GM18951 (cell line): ENCODE data around the gene SPINK8.

ENCODE experiments used
- POLR2A ChIP-seq: IDR thresholded peaks from 4 replicates; pipeline ENCODE4 v1.6.1; 2011; ENCODE audit warnings: mild to moderate bottlenecking; ENCODE audit not compliant: insufficient read length, insufficient read depth; ENCODE audit errors: extremely low read depth
- in situ Hi-C: fragments of 300-500 bp; cut with MboI; formaldehyde crosslinking; loops from one replicate; pipeline ENCODE4 v1.12.0; 2022; ENCODE audit warnings: low sequenced_read_pairs, mixed read lengths, inconsistent platforms; ENCODE audit not compliant: unreplicated experiment

The SPINK8 gene

DNA sequence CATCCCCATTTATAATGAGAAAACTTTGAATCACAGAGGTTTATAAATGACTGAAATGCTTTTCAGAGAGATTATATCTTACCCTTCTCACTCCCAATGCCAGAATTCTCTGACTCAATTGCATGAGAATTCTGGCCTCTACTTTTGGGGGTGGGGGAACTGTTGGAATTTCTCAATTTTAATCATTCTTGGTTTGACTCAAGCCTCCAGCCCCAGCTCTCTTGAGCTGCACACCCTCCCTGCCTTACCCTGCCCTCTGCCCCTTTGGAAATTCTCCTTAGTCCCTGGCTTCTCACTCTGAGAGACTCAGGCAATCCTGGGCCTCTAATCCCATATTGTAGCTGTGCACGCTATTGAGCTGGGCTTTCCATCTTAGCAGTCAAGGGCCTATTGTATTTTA, 48.3 kb downstream of the SPINK8 start:
- in situ Hi-C loops = no loop called here
- TF ChIP-seq POLR2A = no peak

DNA sequence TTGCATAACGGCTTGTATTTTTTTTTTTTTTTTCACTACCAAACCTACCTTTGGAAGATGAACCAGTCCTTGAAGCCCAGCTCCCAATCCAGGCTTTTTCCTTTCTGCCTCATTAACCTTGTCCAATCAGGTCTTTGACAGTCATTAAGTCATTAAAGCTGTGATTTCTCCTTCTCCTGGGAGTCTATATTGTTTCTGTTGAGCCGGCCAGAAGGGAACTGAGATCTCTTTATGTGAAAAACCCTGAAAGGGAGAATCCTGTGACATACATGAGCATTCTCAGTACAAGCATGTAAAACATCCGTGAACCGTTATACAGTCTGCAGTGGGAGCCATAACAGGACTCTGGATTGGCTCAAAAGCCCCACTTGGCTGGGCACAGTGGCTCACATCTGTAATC, 52.6 kb downstream of the SPINK8 start:
- no peak for TF ChIP-seq POLR2A
- in situ Hi-C loops = no loop called here

- in situ Hi-C loops = loop anchor here (10.0 kb wide), 1 partner anchor 156 kb away; the partner anchor contains the start of gene PLXNB1
- no peak for TF ChIP-seq POLR2A
Observed at GRCh38 chr3:48278884-48279559, 54.4 kb downstream of the SPINK8 start.

DNA sequence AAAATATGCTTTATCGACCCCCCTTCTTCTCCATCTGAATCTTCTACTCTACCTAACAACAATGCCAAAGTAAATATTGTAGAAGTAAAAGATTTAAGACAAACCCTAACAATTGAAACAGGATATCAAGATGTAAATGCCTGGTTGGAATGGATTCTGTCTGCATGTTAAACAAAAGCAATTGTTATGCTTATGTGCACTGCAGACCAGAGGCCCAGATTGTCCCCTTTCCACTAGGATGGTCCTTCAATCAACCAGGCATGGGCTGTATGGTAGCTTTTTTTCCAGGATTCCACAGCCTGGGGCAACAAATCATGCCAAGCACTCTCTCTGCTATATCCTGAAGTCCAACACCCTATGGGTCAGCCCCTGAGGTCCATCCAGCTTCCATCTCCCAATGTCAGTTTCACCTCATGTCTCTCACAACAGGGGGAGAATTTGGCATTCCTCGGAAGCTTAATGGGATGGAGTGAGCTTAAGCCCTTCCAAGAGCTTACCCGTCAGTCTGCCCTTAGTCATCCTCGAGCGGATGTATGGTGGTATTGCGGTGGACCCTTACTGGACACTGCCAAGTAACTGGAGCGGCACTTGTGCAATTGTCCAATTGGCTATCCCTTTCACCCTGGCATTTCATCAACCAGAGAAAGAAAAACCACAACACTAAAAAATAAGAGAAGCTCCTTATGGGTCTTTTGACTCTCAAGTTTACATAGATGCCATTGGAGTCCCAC, 56.4 kb downstream of the SPINK8 start:
- TF ChIP-seq POLR2A = no peak
- in situ Hi-C loops = loop anchor here (10.0 kb wide), 1 partner anchor 158 kb away; the partner anchor contains the start of gene PLXNB1

GRCh38 chr3:48275287-48276027, 58.0 kb downstream of the SPINK8 start:
- in situ Hi-C loops = loop anchor here (10.0 kb wide), 1 partner anchor 159 kb away; the partner anchor contains the start of gene PLXNB1
- TF ChIP-seq POLR2A = no peak

DNA sequence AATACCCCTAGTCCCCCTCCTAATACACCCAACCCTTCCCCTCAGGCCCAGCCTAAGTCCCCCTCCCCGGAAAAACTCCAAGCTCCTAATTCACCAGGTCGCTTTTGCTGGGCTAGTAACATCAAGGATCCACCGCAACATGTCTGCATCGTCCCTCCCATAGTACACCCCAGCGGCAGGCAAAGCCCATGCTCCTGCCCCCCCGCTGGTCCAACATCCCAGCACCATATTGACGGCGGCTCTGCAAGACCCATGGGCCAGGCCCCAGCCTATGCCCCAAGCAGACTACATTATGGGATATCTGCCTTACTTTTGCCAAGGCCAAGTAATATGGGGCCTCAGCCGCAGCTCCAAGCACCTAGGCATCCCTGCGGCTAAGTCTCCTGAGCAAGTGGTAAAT, 59.0 kb downstream of the SPINK8 start:
- no peak for TF ChIP-seq POLR2A
- in situ Hi-C loops = loop anchor here (10.0 kb wide), 1 partner anchor 160 kb away; the partner anchor contains the start of gene PLXNB1

- in situ Hi-C loops = loop anchor here (10.0 kb wide), 1 partner anchor 161 kb away; the partner anchor contains the start of gene PLXNB1
- no peak for TF ChIP-seq POLR2A
Observed at GRCh38 chr3:48273594-48274211, 59.8 kb downstream of the SPINK8 start.

GRCh38 chr3:48271763-48272498, 61.5 kb downstream of the SPINK8 start:
- in situ Hi-C loops = loop anchor here (10.0 kb wide), 1 partner anchor 163 kb away; the partner anchor contains the start of gene PLXNB1
- no peak for TF ChIP-seq POLR2A

- in situ Hi-C loops = loop anchor here (10.0 kb wide), 1 partner anchor 164 kb away; the partner anchor contains the start of gene PLXNB1
Observed at GRCh38 chr3:48271223-48271622, 62.2 kb downstream of the SPINK8 start.

DNA sequence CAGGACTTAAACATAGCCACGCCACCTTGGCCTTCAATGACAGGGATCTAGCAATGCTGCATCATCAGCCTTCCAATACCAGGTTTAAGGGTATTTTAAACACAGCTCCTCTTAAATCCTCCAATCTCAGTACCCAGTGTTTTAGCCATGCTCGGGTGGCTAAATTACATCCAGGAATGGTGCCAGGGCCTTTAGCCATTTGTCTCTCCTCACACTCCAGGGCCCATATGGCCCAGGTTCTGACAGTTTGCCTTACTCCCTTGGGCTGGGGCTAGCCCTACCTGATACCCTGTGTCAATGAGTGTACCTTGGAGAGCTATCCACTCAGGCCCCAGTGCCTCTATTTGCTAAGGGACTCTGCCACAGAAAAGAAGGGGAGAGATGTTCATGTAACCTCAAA, 63.2 kb downstream of the SPINK8 start:
- in situ Hi-C loops = loop anchor here (10.0 kb wide), 1 partner anchor 164 kb away; the partner anchor contains the start of gene PLXNB1
- no peak for TF ChIP-seq POLR2A

GRCh38 chr3:48269592-48269991, 63.9 kb downstream of the SPINK8 start:
- no peak for TF ChIP-seq POLR2A
- in situ Hi-C loops = no loop called here

- in situ Hi-C loops = no loop called here
- TF ChIP-seq POLR2A = no peak
Observed at GRCh38 chr3:48268936-48269561, 64.4 kb downstream of the SPINK8 start.
